Parathyroid adenoma (tissue), 2 donors: ENCODE measurements around the gene DNHD1.

ENCODE experiments used
- H2AFZ ChIP-seq: fragments of 300-600 bp; sonication (generic); one replicate; pipeline ENCODE4 v1.7.0; 2017; ENCODE audit warnings: antibody characterized with exemption, mild to moderate bottlenecking
- H3K27ac ChIP-seq: fragments of 300-600 bp; sonication (generic); one replicate; pipeline ENCODE4 v1.7.0; 2017
- H3K27me3 ChIP-seq: fragments of 300-600 bp; sonication (generic); one replicate; pipeline ENCODE4 v1.7.0; 2017; ENCODE audit warnings: low read length; ENCODE audit not compliant: control insufficient read depth, insufficient read depth
- H3K36me3 ChIP-seq: fragments of 300-600 bp; sonication (generic); one replicate; pipeline ENCODE4 v1.7.0; 2017; ENCODE audit warnings: low read length; ENCODE audit not compliant: control insufficient read depth, insufficient read depth
- H3K4me1 ChIP-seq: fragments of 300-600 bp; sonication (generic); one replicate; pipeline ENCODE4 v1.7.0; 2017; ENCODE audit warnings: control low read depth
- H3K4me2 ChIP-seq: fragments of 300-600 bp; sonication (generic); one replicate; pipeline ENCODE4 v1.7.0; 2017; ENCODE audit warnings: low read length
- H3K4me3 ChIP-seq: fragments of 300-600 bp; sonication (generic); one replicate; pipeline ENCODE4 v1.7.0; 2017; ENCODE audit warnings: low read depth, low read length
- H3K79me2 ChIP-seq: fragments of 300-600 bp; sonication (generic); one replicate; pipeline ENCODE4 v1.7.0; 2017; ENCODE audit warnings: control low read depth
- H3K9ac ChIP-seq: fragments of 300-600 bp; sonication (generic); one replicate; pipeline ENCODE4 v1.7.0; 2017; ENCODE audit warnings: mild to moderate bottlenecking
- H3K9me3 ChIP-seq: fragments of 300-600 bp; sonication (generic); one replicate; pipeline ENCODE4 v1.7.0; 2017; ENCODE audit warnings: low read length; ENCODE audit not compliant: control insufficient read depth
- CTCF ChIP-seq: fragments of 300-600 bp; sonication (generic); IDR thresholded peaks from one replicate; pipeline ENCODE4 v1.7.0; 2017; ENCODE audit warnings: antibody characterized with exemption, mild to moderate bottlenecking
- donor health status: primary hyperparathyroidism.

DNHD1 gene

GRCh38 chr11:6468712-6469495 is 28.2 kb upstream of the DNHD1 start:
- Histone ChIP-seq H3K27me3 (no peaks in the 10 kb centered on the region), H3K4me3 (no peak overlapping the region), H3K4me1 (peaks cover 2% of the 10 kb centered on the region), H3K9ac (no peak overlapping the region), H3K27ac (no peak overlapping the region), H3K79me2 (no peaks in the 10 kb centered on the region), H2AFZ (no peak overlapping the region), H3K36me3 (no peaks in the 10 kb centered on the region), H3K4me2 (no peak overlapping the region), H3K9me3 (no peaks in the 10 kb centered on the region)
- TF ChIP-seq CTCF = no peak

GRCh38 chr11:6469599-6469998 is 27.5 kb upstream of the DNHD1 start:
- H3K9ac ChIP-seq = no peak overlapping the region
- no peaks in the 10 kb centered on the region for H3K27me3 ChIP-seq

DNA sequence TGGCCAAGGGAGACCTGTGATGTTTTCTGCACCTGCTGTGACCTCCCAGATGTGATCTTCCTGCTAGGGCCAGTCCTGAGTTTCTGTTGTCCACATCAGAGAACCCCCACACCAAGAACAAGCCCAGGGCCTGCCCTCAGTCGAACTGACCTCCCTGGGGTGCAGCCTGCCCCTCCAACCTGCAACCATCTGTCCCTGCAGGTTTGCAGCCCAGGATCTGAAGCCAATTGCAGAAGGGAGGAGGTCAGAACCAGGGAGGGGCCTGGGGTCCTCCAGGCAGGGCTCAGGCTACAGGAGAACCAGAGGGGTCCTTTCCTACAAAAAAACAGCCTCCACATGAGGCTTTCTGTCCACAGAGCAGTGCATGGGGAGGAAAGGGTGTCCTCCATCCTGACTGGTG is 24.1 kb upstream of the DNHD1 start:
- peaks cover 2% of the 10 kb centered on the region for H3K4me1 ChIP-seq
- no peaks in the 10 kb centered on the region for H3K9me3 ChIP-seq
- H2AFZ ChIP-seq = no peak overlapping the region
- no peak for TF ChIP-seq CTCF
- H3K27me3 ChIP-seq = no peaks in the 10 kb centered on the region
- H3K4me3 ChIP-seq = no peak overlapping the region
- no peaks in the 10 kb centered on the region for H3K79me2 ChIP-seq
- H3K9ac ChIP-seq = no peak overlapping the region
- H3K27ac ChIP-seq = no peak overlapping the region
- peak overlapping the region; percentile 51 for H3K4me2 ChIP-seq
- no peaks in the 10 kb centered on the region for H3K36me3 ChIP-seq

More at GRCh38 chr11:6469599-6469998, 27.5 kb upstream of the DNHD1 start:
- Histone ChIP-seq H3K27ac (no peak overlapping the region), H3K4me2 (no peak overlapping the region), H3K79me2 (no peaks in the 10 kb centered on the region), H3K4me1 (peaks cover 2% of the 10 kb centered on the region), H3K4me3 (no peak overlapping the region), H2AFZ (no peak overlapping the region), H3K36me3 (no peaks in the 10 kb centered on the region), H3K9me3 (no peaks in the 10 kb centered on the region)
- TF ChIP-seq CTCF = no peak

GRCh38 chr11:6473451-6474412 is 23.3 kb upstream of the DNHD1 start, which contains the start of gene TRIM3:
TRIM3 (minus strand) TSS chr11:6473941; CDS start chr11:6465695, 8,246 bp downstream.
- Histone ChIP-seq H3K4me1 (peaks cover 2% of the 10 kb centered on the region), H3K27ac (peak within 1 kb of the TSS; percentile 84), H2AFZ (peak within 1 kb of the TSS; percentile 91), H3K79me2 (no peaks in the 10 kb centered on the region), H3K9ac (peak within 1 kb of the TSS; percentile 46), H3K4me2 (peak within 1 kb of the TSS; percentile 90), H3K4me3 (peak within 1 kb of the TSS; percentile 69), H3K9me3 (no peaks in the 10 kb centered on the region), H3K36me3 (no peaks in the 10 kb centered on the region), H3K27me3 (no peaks in the 10 kb centered on the region)
- no peak for TF ChIP-seq CTCF
